ENCODE measurements around the gene ADCY6.

Gene ADCY6

GRCh38 chr12:48819986-48820725 lies 31.3 kb upstream of the ADCY6 start:
- no peak for TF ChIP-seq CTCF (IDR thresholded peaks at IDR 0.05)

DNA sequence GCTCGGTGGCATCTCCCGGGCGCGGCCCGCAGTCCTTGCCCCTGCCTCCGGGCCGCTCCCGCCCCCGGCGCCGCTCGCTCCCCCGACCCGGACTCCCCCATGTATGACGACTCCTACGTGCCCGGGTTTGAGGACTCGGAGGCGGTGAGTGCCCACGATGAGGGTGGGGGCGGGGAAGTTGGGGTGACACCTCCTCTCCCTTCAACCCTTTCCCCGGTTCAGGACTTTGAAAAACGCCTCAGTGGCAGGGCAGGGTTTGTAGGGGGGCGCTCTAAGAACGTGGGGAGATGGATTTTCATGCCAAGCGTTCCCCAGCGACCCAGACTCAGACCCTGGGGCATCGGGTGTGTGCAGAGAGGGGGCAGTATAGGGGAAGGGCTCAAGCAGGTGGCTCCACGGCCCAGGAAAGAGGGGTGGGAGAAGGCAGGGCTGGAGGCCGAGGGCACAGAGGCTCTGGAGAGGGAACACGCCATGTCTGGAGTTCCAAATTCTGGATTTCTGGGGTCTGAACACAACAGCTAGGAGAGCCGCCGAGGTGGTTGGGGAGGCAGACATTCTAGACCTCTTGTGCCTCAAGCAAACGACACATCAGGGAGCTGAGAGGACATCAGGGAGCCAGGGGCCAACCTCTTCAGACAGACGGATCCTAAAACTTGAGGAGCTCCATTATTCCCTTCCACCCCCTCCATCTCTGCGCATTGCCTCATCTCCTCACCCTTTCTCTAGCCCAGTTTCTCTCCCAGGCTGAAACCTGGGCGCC lies 30.1 kb upstream of the ADCY6 start:
- TF ChIP-seq CTCF (IDR thresholded peaks at IDR 0.05) = peak; percentile 24; the same call in 1 of the 2 replicates

GRCh38 chr12:48817873-48818830 lies 29.3 kb upstream of the ADCY6 start, which contains the start of gene CACNB3:
CACNB3 (plus strand) TSS chr12:48818496; CDS start chr12:48818930, 434 bp downstream.
- TF ChIP-seq CTCF (IDR thresholded peaks at IDR 0.05) = no peak

DNA sequence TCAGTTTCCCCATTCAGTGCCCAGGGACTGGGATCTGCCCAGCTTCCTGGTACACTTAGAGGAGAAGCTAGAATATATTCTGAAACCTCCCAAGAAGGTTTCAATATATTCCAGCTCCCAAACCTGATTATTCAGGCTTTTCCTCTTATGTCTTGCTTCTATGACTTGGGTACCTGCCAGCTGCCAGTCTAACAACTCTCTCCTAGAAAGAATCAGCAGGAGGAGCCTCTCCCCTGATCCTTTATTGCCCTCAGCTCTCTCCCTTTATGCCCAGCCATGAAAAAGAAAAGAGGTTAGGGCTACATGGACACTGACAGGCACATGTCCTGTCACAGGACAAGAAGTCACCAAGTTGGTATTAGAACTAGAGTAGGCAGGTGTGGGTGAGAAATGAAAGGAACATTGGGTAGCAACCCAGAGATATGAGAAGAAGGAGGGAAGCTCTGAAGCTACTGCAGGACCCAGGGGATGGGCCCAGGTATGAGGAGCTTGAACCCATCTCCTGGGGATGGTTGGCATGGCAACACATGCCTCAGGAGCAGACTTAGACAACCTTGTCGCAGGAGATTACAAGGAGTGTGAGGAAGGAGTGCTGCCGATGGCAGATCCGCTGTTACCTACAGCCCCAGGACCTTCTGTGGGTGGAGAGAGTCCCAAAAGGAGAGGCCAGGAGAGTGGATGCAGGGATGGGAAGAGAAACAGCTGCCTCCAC lies 27.4 kb upstream of the ADCY6 start:
- no peak for TF ChIP-seq CTCF (IDR thresholded peaks at IDR 0.05)

- no peak for TF ChIP-seq CTCF (IDR thresholded peaks at IDR 0.05)
Measured at GRCh38 chr12:48815126-48816110, 26.5 kb upstream of the ADCY6 start.

GRCh38 chr12:48814262-48815125 lies 25.6 kb upstream of the ADCY6 start:
- TF ChIP-seq CTCF (IDR thresholded peaks at IDR 0.05) = peak; percentile 100

Data from LNCAP (cell line).